ENCODE results near the gene OR1F1. TPM values are rescaled to one million over a fixed set of nuclear protein-coding genes. Genes with fewer than 3 reads are reported as not detected.

The OR1F1 gene
- total RNA-seq, 6 experiments from 2014 or later, result not detected

- DNase-seq (peak in 1 of 3 donors; percentile 51), ATAC-seq (peak; percentile 48 to 80 (median 62))
- Histone ChIP-seq H3K27me3 (peaks cover 0 to 26% of the 10 kb centered on the region in 2 donors), H3K9me3 (no peaks in the 10 kb centered on the region), H3K4me1 (peaks cover 0 to 7% (median under 1%) of the 10 kb centered on the region in 4 donors), H3K4me3 (peak overlapping the region in 2 of 3 donors; percentile 14 to 20), H3K27ac (no peak overlapping the region), H3K36me3 (no peaks in the 10 kb centered on the region)
- 5% methylated on average over 13 of the region's 72 CpGs for WGBS (ENCODE audit: insufficient coverage, low coverage, low lambda C conversion rate, missing lambda C conversion rate)
- intact Hi-C loops (cut with DNase I), result no loop called here
- TF ChIP-seq CTCF (IDR thresholded peaks at IDR 0.05), result peak; percentile 9 to 35 (median 28)
- TF ChIP-seq POLR2A (IDR thresholded peaks at IDR 0.05), result no peak
Observed at GRCh38 chr16:3182608-3183444, 5.2 kb upstream of the OR1F1 start.

- H3K9me3 ChIP-seq, result no peaks in the 10 kb centered on the region
- DNase-seq, result no peak
- H3K27me3 ChIP-seq, result peaks cover 0 to 28% of the 10 kb centered on the region in 2 donors
- no peaks in the 10 kb centered on the region for H3K36me3 ChIP-seq
- no peak overlapping the region for H3K27ac ChIP-seq
- H3K4me3 ChIP-seq, result peak overlapping the region in 2 of 3 donors; percentile 14 to 20
- ATAC-seq, result no peak
- 4% methylated on average over 21 of the region's 42 CpGs for WGBS (ENCODE audit: insufficient coverage, low coverage, low lambda C conversion rate, missing lambda C conversion rate)
- intact Hi-C loops (cut with DNase I), result no loop called here
- no peak for TF ChIP-seq POLR2A (IDR thresholded peaks at IDR 0.05)
- TF ChIP-seq CTCF (IDR thresholded peaks at IDR 0.05), result no peak
- peaks cover 0 to 7% (median under 1%) of the 10 kb centered on the region in 4 donors for H3K4me1 ChIP-seq
Observed at GRCh38 chr16:3183445-3184139, 4.4 kb upstream of the OR1F1 start.

GRCh38 chr16:3186946-3187690, 886 bp upstream of the OR1F1 start:
- no peak for DNase-seq
- Histone ChIP-seq H3K27ac (no peak overlapping the region), H3K9me3 (no peaks in the 10 kb centered on the region), H3K27me3 (peaks cover 14 to 36% of the 10 kb centered on the region in 2 donors), H3K36me3 (no peaks in the 10 kb centered on the region), H3K4me3 (no peak overlapping the region), H3K4me1 (peaks cover 0 to 11% (median under 1%) of the 10 kb centered on the region in 4 donors)
- 50% methylated on average over 5 of the region's 23 CpGs for WGBS (ENCODE audit: insufficient coverage, low coverage, low lambda C conversion rate, missing lambda C conversion rate)
- ATAC-seq, result no peak
- intact Hi-C loops (cut with DNase I), result no loop called here
- no peak for TF ChIP-seq CTCF (IDR thresholded peaks at IDR 0.05)
- TF ChIP-seq POLR2A (IDR thresholded peaks at IDR 0.05), result no peak

- no peak for DNase-seq
- Histone ChIP-seq H3K9me3 (no peaks in the 10 kb centered on the region), H3K27me3 (peaks cover 20 to 36% of the 10 kb centered on the region in 2 donors), H3K27ac (no peak overlapping the region), H3K36me3 (no peaks in the 10 kb centered on the region), H3K4me1 (peaks cover 0 to 5% (median 0%) of the 10 kb centered on the region in 4 donors), H3K4me3 (no peak overlapping the region)
- TF ChIP-seq POLR2A (IDR thresholded peaks at IDR 0.05) (no peak), CTCF (IDR thresholded peaks at IDR 0.05) (no peak)
- intact Hi-C loops (cut with DNase I), result no loop called here
- WGBS (ENCODE audit: insufficient coverage, low coverage, low lambda C conversion rate, missing lambda C conversion rate), result 0% methylated on average over 2 of the region's 13 CpGs
- ATAC-seq, result no peak
Observed at GRCh38 chr16:3188675-3188924, 596 bp downstream of the OR1F1 start.
